ENCODE results near the gene COTL1.

- TF ChIP-seq CTCF (IDR thresholded peaks at IDR 0.05) (no peak), POLR2A (IDR thresholded peaks at IDR 0.05) (no peak)
These were observed 100.5 kb downstream of the COTL1 start for GRCh38 chr16:84517366-84517765.

Data from heart left ventricle (tissue), 13 donors.